C4-2B (cell line): ENCODE results near the gene LCN12.

ENCODE experiments used
- CTCF ChIP-seq: fragments of 450-650 bp; conservative IDR thresholded peaks from 2 replicates; pipeline ENCODE4 v1.5.1; 2017; ENCODE audit warnings: mild to moderate bottlenecking
- ZFX ChIP-seq: fragments of 450-650 bp; IDR thresholded peaks from 2 replicates; pipeline ENCODE4 v1.6.1; 2017

GRCh38 chr9:136955202-136955942 is 3.3 kb downstream of the LCN12 start:
- no peak for TF ChIP-seq CTCF
- TF ChIP-seq ZFX: no peak
